ENCODE measurements around the gene MXRA5. TPM values are rescaled to one million over a fixed set of nuclear protein-coding genes. Genes with fewer than 3 reads are reported as not detected.

MXRA5 gene
- total and polyA plus RNA-seq, 10 of the 15 experiments (the other 5 are each of a cell fraction or from before 2014, with no cell fraction given) = 0.01 to 0.03 TPM; not detected in 8

DNA sequence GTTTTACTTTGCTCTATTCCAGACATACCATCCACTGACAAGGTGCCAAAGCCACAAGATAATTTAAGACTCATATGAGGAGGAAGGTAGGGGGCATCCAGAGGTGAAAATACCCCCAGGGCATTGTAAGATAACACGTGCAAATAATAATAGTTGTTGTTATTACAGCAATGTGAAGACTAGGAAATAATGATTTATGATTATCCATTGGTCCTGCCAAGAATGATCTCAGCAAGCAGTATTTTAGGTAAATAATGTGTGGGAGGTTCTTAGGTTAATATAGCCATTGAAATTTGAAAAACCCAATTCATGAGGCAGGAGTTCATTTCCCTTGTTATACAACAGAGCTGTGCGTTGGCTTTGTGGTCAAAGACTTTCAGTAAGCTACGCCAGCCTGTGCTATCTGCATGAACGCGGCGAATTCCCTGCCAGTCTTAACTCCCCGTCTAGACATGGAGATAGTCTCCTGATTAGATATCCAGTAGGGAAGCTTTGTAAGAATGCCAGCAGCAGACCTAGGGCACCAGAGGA lies 47.2 kb upstream of the MXRA5 start:
- Histone ChIP-seq H3K4me2 (ENCODE audit: control insufficient read depth, insufficient read depth) (no peak overlapping the region), H3K27ac (ENCODE audit: control insufficient read depth, insufficient read depth) (no peak overlapping the region), H3K9ac (ENCODE audit: control insufficient read depth, insufficient read depth, low read length) (no peak overlapping the region), H3K9me3 (replicated peaks; ENCODE audit: control insufficient read depth, insufficient read depth, low read length) (no peaks in the 10 kb centered on the region), H3K27me3 (replicated peaks in 1 of 2; ENCODE audit: control insufficient read depth in 2 of 2, insufficient read depth in 2 of 2, low read length in 1 of 2) (no peaks in the 10 kb centered on the region), H4K20me1 (ENCODE audit: control insufficient read depth, insufficient read depth) (no peaks in the 10 kb centered on the region), H3K36me3 (ENCODE audit: control insufficient read depth in 2 of 2, insufficient read depth in 2 of 2, low read length in 1 of 2) (no peaks in the 10 kb centered on the region), H3K4me3 (no peak overlapping the region), H2AFZ (ENCODE audit: control insufficient read depth, low read depth, low read length) (no peak overlapping the region), H3K79me2 (ENCODE audit: control insufficient read depth, insufficient read depth, low read length) (no peaks in the 10 kb centered on the region), H3K4me1 (ENCODE audit: control insufficient read depth, insufficient read depth, low read length) (no peaks in the 10 kb centered on the region)
- intact Hi-C loops (cut with micrococcal nuclease; ENCODE audit: unreplicated experiment) (no loop called here), in situ Hi-C loops (cut with MboI) (no loop called here)
- POLR2A ChIA-PET = no interaction called here
- no peak for DNase-seq (ENCODE audit: low read depth, low spot score)
- ATAC-seq = no peak
- no TSS peak for BruUV-seq (replicated peaks)
- TF ChIP-seq ZNF622 (IDR thresholded peaks at IDR 0.05) (no peak), GATAD2B (conservative IDR thresholded peaks at IDR 0.05; ENCODE audit: low read depth) (no peak), SMAD1 (IDR thresholded peaks at IDR 0.05; ENCODE audit: low read depth, partially characterized antibody) (no peak), PAX8 (IDR thresholded peaks at IDR 0.05) (no peak), ZNF24 (IDR thresholded peaks at IDR 0.05) (no peak), ZNF384 (IDR thresholded peaks at IDR 0.05; ENCODE audit: borderline replicate concordance, low read depth, low read length) (no peak), SPI1 (IDR thresholded peaks at IDR 0.05; ENCODE audit: borderline replicate concordance, insufficient read depth, low read depth, low read length) (no peak), MEF2A (IDR thresholded peaks at IDR 0.05; ENCODE audit: insufficient read depth, low read depth, low read length) (no peak), CHD2 (IDR thresholded peaks at IDR 0.05; ENCODE audit: borderline replicate concordance, low read depth, low read length) (no peak), RAD21 (IDR thresholded peaks at IDR 0.05; ENCODE audit: insufficient read depth, low read depth, low read length) (no peak), ZZZ3 (IDR thresholded peaks at IDR 0.05; ENCODE audit: control insufficient read depth, insufficient read length, low read depth) (no peak), MYC (IDR thresholded peaks at IDR 0.05; ENCODE audit: insufficient read depth, insufficient read length, insufficient replicate concordance, low read length, severe bottlenecking) (no peak), STAT1 (conservative IDR thresholded peaks at IDR 0.05) (no peak), TCF3 (IDR thresholded peaks at IDR 0.05; ENCODE audit: borderline replicate concordance, insufficient read depth, low read depth, low read length) (no peak), GABPA (IDR thresholded peaks at IDR 0.05; ENCODE audit: low read depth) (no peak), MTA3 (IDR thresholded peaks at IDR 0.05; ENCODE audit: borderline replicate concordance, low read length) (no peak)
- TF ChIP-seq, protein P1, sequence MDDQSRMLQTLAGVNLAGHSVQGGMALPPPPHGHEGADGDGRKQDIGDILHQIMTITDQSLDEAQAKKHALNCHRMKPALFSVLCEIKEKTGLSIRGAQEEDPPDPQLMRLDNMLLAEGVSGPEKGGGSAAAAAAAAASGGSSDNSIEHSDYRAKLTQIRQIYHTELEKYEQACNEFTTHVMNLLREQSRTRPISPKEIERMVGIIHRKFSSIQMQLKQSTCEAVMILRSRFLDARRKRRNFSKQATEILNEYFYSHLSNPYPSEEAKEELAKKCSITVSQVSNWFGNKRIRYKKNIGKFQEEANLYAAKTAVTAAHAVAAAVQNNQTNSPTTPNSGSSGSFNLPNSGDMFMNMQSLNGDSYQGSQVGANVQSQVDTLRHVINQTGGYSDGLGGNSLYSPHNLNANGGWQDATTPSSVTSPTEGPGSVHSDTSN (IDR thresholded peaks at IDR 0.05; ENCODE audit: insufficient replicate concordance, low read depth, low read length) = no peak
- TF ChIP-seq, protein P2, sequence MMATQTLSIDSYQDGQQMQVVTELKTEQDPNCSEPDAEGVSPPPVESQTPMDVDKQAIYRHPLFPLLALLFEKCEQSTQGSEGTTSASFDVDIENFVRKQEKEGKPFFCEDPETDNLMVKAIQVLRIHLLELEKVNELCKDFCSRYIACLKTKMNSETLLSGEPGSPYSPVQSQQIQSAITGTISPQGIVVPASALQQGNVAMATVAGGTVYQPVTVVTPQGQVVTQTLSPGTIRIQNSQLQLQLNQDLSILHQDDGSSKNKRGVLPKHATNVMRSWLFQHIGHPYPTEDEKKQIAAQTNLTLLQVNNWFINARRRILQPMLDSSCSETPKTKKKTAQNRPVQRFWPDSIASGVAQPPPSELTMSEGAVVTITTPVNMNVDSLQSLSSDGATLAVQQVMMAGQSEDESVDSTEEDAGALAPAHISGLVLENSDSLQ (IDR thresholded peaks at IDR 0.05) = no peak
- SMC1A ChIA-PET (ENCODE audit: uncharacterized antibody, unreplicated experiment) = no interaction called here
- FAIRE-seq = no peak
- WGBS (ENCODE audit: insufficient coverage, insufficient replicate concordance, low lambda C conversion rate, missing lambda C conversion rate) = 46% methylated on average over 7 of the region's 7 CpGs
- RAD21 ChIA-PET (ENCODE audit: unreplicated experiment) = no interaction called here
- CTCF ChIA-PET = no interaction called here
